ENCODE measurements around the gene COL17A1.

DNA sequence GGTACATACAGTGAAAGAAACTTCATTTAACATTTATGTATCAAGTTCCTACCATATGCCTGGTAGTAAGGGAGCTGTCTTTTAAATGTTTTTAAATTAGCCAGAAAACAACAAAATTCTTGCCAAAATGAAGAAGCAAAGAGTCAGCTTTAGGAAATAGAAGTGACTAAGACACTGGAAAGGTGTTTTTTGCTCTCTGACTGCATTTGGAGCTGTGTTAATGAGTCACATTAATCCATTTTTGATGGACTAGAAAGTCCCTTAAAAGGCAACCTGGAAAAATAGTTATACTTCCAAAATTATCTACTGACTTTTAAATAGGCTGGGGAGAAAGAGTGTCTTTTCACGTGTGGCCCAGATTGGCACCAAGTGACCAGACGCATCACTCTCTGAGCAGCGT, 3.9 kb upstream of the COL17A1 start:
- TF ChIP-seq POLR2AphosphoS5 (IDR thresholded peaks at IDR 0.05; ENCODE audit: low read depth) (no peak), EZH2 (IDR thresholded peaks at IDR 0.05; ENCODE audit: low read depth, unreplicated experiment) (no peak), EZH2phosphoT487 (IDR thresholded peaks at IDR 0.05; ENCODE audit: unreplicated experiment) (no peak), REST (IDR thresholded peaks at IDR 0.05; ENCODE audit: unreplicated experiment) (no peak), STAT1 (IDR thresholded peaks at IDR 0.05; ENCODE audit: unreplicated experiment) (no peak), JUNB (IDR thresholded peaks at IDR 0.05; ENCODE audit: unreplicated experiment) (no peak), CREB1 (CRISPR knock-in tag; IDR thresholded peaks at IDR 0.05; ENCODE audit: low read depth) (no peak)
- TF ChIP-seq, protein P1, sequence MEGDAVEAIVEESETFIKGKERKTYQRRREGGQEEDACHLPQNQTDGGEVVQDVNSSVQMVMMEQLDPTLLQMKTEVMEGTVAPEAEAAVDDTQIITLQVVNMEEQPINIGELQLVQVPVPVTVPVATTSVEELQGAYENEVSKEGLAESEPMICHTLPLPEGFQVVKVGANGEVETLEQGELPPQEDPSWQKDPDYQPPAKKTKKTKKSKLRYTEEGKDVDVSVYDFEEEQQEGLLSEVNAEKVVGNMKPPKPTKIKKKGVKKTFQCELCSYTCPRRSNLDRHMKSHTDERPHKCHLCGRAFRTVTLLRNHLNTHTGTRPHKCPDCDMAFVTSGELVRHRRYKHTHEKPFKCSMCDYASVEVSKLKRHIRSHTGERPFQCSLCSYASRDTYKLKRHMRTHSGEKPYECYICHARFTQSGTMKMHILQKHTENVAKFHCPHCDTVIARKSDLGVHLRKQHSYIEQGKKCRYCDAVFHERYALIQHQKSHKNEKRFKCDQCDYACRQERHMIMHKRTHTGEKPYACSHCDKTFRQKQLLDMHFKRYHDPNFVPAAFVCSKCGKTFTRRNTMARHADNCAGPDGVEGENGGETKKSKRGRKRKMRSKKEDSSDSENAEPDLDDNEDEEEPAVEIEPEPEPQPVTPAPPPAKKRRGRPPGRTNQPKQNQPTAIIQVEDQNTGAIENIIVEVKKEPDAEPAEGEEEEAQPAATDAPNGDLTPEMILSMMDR (conservative IDR thresholded peaks at IDR 0.05; ENCODE audit: low read depth in 2 of 2): no peak
- TF ChIP-seq, protein P2, sequence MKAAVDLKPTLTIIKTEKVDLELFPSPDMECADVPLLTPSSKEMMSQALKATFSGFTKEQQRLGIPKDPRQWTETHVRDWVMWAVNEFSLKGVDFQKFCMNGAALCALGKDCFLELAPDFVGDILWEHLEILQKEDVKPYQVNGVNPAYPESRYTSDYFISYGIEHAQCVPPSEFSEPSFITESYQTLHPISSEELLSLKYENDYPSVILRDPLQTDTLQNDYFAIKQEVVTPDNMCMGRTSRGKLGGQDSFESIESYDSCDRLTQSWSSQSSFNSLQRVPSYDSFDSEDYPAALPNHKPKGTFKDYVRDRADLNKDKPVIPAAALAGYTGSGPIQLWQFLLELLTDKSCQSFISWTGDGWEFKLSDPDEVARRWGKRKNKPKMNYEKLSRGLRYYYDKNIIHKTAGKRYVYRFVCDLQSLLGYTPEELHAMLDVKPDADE (IDR thresholded peaks at IDR 0.05): no peak
